Sigmoid colon (tissue), 7 donors: ENCODE results near the gene RITA1. TPM values are rescaled to one million over a fixed set of nuclear protein-coding genes. Genes with fewer than 3 reads are reported as not detected.

Experiments used
- DNase-seq: peaks from one replicate; pipeline ENCODE4 v3.0.0-alpha.2; 2019
- H3K27ac ChIP-seq, 4 donors: fragments of 200-600 bp; sonication (generic); one replicate each; pipeline ENCODE4 v1.5.1; 2016 to 2019; ENCODE audit warnings: mild to moderate bottlenecking in 1 of 4
- H3K27me3 ChIP-seq, 3 donors: fragments of 200-600 bp; sonication (generic); one replicate each; pipeline ENCODE4 v1.5.1; 2019; ENCODE audit warnings: mild to moderate bottlenecking in 1 of 3
- H3K36me3 ChIP-seq, 4 donors: fragments of 200-600 bp; sonication (generic); one replicate each; pipeline ENCODE4 v1.5.1; 2016 to 2019
- H3K4me1 ChIP-seq, 4 donors: fragments of 200-600 bp; sonication (generic); one replicate each; pipeline ENCODE4 v1.5.1; 2017 to 2019
- H3K4me3 ChIP-seq, 4 donors: fragments of 200-600 bp; sonication (generic); one replicate each; pipeline ENCODE4 v1.5.1; 2017 to 2019; ENCODE audit warnings: mild to moderate bottlenecking in 2 of 4, moderate library complexity in 1 of 4
- H3K9me3 ChIP-seq, 4 donors: fragments of 200-600 bp in 3 of 4; sonication (generic) in 3 of 4; one replicate each; pipeline versions ENCODE4 v1.5.1 to v1.6.1; 2013 to 2019
- CTCF ChIP-seq, 4 experiments: fragments of 450-650 bp in 3 of 4; fragments of 200-600 bp in 1 of 4; IDR thresholded peaks; one replicate each; pipeline ENCODE4 v1.5.1; 2016 to 2019; ENCODE audit warnings: antibody characterized with exemption in 4 of 4, mild to moderate bottlenecking in 3 of 4, moderate library complexity in 2 of 4
- EP300 ChIP-seq, 4 donors: sonication (generic); formaldehyde crosslinking; IDR thresholded peaks; one replicate each; pipeline ENCODE4 v1.6.1; 2017; ENCODE audit warnings: antibody characterized with exemption in 4 of 4
- POLR2A ChIP-seq, 2 donors: fragments of 450-650 bp; IDR thresholded peaks; one replicate each; pipeline ENCODE4 v1.6.1; 2016; ENCODE audit warnings: antibody characterized with exemption in 2 of 2, mild to moderate bottlenecking in 2 of 2, moderate library complexity in 2 of 2
- POLR2AphosphoS5 ChIP-seq, 4 donors: sonication (generic); formaldehyde crosslinking; IDR thresholded peaks; one replicate each; pipeline ENCODE4 v1.6.1; 2017; ENCODE audit warnings: antibody characterized with exemption in 4 of 4
- WGBS, 2 donors: extraction: QIAGEN DNeasy Blood & Tissue Kit; methylation state at CpG; one replicate each; pipeline ENCODE4 v1.1.7; 2013; 5-methylcytosine and 5-hydroxymethylcytosine counted together
- intact Hi-C: fragments of 100-400 bp; cut with DNase I; formaldehyde crosslinking; loops from one replicate; pipeline ENCODE4 v1.15.1; 2023
- polyA plus RNA-seq, 3 donors: library from polyadenylated mRNA; stranded (reverse); fragments of 200-250 nt; gene quantifications; one replicate each; pipeline ENCODE4 v1.2.3, GENCODE V29; 2013
- total RNA-seq, 4 donors: library from RNA; depleted of rRNA; stranded (reverse); fragments of >200 nt; gene quantifications; one replicate each; pipeline ENCODE4 v1.1.0, GENCODE V29; 2016
- donor health status: healthy with polysubstance abuse.
- donor health status: Bipolar disorder and iron deficiency.
- donor health status: healthy.

Gene RITA1
- total and polyA plus RNA-seq, 7 donors = 12.5 to 28.4 (median 16.5) TPM

- Histone ChIP-seq H3K27ac (no peak overlapping the region), H3K36me3 (peaks cover 0 to 8% (median 0%) of the 10 kb centered on the region in 4 donors), H3K27me3 (peaks cover 16 to 60% (median 44%) of the 10 kb centered on the region in 3 donors), H3K9me3 (no peaks in the 10 kb centered on the region), H3K4me1 (peaks cover 0 to 25% (median 20%) of the 10 kb centered on the region in 4 donors), H3K4me3 (peak overlapping the region in 3 of 4 donors; percentile 25 to 38 (median 29))
- intact Hi-C loops = no loop called here
- WGBS, 2 donors = 5 to 6% methylated on average over 70 of the region's 70 CpGs
- no peak for DNase-seq
- TF ChIP-seq POLR2AphosphoS5 (IDR thresholded peaks at IDR 0.05) (no peak), CTCF (IDR thresholded peaks at IDR 0.05) (peak in 2 of 4 experiments; percentile 18 to 30)
Observed at GRCh38 chr12:113152835-113153814, 32.4 kb upstream of the RITA1 start.

GRCh38 chr12:113154351-113154973 is 31.1 kb upstream of the RITA1 start:
- WGBS, 2 donors = 2 to 4% methylated on average over 51 of the region's 51 CpGs
- no peak for DNase-seq
- intact Hi-C loops = no loop called here
- no peaks in the 10 kb centered on the region for H3K9me3 ChIP-seq
- H3K36me3 ChIP-seq = peaks cover 10 to 21% (median 11%) of the 10 kb centered on the region in 4 donors
- no peak for TF ChIP-seq POLR2A (IDR thresholded peaks at IDR 0.05)
- no peak for TF ChIP-seq EP300 (IDR thresholded peaks at IDR 0.05)
- no peak for TF ChIP-seq POLR2AphosphoS5 (IDR thresholded peaks at IDR 0.05)
- TF ChIP-seq CTCF (IDR thresholded peaks at IDR 0.05) = no peak
- H3K4me3 ChIP-seq = peak overlapping the region in 1 of 4 donors; percentile 10
- no peak overlapping the region for H3K27ac ChIP-seq
- H3K27me3 ChIP-seq = peaks cover 16 to 63% (median 44%) of the 10 kb centered on the region in 3 donors
- peaks cover 0 to 25% (median 20%) of the 10 kb centered on the region in 4 donors for H3K4me1 ChIP-seq

- intact Hi-C loops = loop anchor here (5.0 kb wide), 1 partner anchor 108 kb away; no protein-coding TSS in a partner anchor
- no peak for DNase-seq
- peaks cover 0 to 25% (median 17%) of the 10 kb centered on the region in 4 donors for H3K4me1 ChIP-seq
- WGBS, 2 donors = 79 to 81% methylated on average over 12 of the region's 12 CpGs
- no peak overlapping the region for H3K27ac ChIP-seq
- TF ChIP-seq POLR2AphosphoS5 (IDR thresholded peaks at IDR 0.05) (no peak), EP300 (IDR thresholded peaks at IDR 0.05) (no peak), POLR2A (IDR thresholded peaks at IDR 0.05) (no peak), CTCF (IDR thresholded peaks at IDR 0.05) (no peak)
- no peak overlapping the region for H3K4me3 ChIP-seq
- H3K27me3 ChIP-seq = peaks cover 16 to 63% (median 44%) of the 10 kb centered on the region in 3 donors
- H3K9me3 ChIP-seq = no peaks in the 10 kb centered on the region
- H3K36me3 ChIP-seq = peaks cover 13 to 27% (median 17%) of the 10 kb centered on the region in 4 donors
Observed at GRCh38 chr12:113155060-113155459, 30.5 kb upstream of the RITA1 start.

- Histone ChIP-seq H3K4me3 (no peak overlapping the region), H3K9me3 (no peaks in the 10 kb centered on the region), H3K27ac (no peak overlapping the region), H3K27me3 (peaks cover 16 to 61% (median 40%) of the 10 kb centered on the region in 3 donors), H3K4me1 (peaks cover 0 to 25% (median 17%) of the 10 kb centered on the region in 4 donors), H3K36me3 (peaks cover 13 to 33% (median 23%) of the 10 kb centered on the region in 4 donors)
- intact Hi-C loops = loop anchor here (5.0 kb wide), 1 partner anchor 108 kb away; no protein-coding TSS in a partner anchor
- no peak for DNase-seq
- WGBS, 2 donors = 50 to 68% methylated on average over 7 of the region's 7 CpGs
- no peak for TF ChIP-seq POLR2A (IDR thresholded peaks at IDR 0.05)
- no peak for TF ChIP-seq EP300 (IDR thresholded peaks at IDR 0.05)
- no peak for TF ChIP-seq CTCF (IDR thresholded peaks at IDR 0.05)
- no peak for TF ChIP-seq POLR2AphosphoS5 (IDR thresholded peaks at IDR 0.05)
Observed at GRCh38 chr12:113155646-113156045, 29.9 kb upstream of the RITA1 start.
